Measurements from ENCODE around the gene LDB2. TPM values are rescaled to one million over a fixed set of nuclear protein-coding genes. Genes with fewer than 3 reads are reported as not detected.

Gene LDB2
- total RNA-seq, 1 donor from 2014 or later: 137 TPM

DNA sequence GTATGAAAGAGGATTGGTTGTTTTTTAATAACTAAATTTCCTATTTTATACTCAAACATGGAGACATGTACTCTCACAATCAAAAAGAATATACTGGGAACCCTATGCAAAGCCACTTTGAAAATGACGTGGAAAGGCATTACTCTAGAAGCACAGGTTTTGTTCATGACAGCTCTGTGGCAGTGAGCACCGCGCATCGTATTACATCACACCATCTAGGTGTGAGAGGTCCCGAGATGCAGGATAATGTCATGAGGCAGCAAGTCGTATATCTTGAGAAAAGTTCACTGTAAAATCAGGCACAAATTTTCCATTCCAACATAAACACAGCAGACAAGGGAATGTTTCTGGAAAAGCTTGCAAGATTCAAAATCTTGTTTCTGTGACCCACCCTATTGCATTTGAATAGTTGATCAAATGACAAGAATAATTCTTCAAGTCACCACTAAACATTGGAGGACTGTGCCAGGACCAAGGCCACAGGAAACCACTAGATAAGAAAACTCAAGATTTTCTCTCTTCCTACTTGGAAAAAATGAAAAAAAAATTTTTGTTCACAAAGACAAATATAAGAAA lies 127.6 kb downstream of the LDB2 start:
- intact Hi-C loops (cut with DNase I): no loop called here
- TF ChIP-seq, protein P1, sequence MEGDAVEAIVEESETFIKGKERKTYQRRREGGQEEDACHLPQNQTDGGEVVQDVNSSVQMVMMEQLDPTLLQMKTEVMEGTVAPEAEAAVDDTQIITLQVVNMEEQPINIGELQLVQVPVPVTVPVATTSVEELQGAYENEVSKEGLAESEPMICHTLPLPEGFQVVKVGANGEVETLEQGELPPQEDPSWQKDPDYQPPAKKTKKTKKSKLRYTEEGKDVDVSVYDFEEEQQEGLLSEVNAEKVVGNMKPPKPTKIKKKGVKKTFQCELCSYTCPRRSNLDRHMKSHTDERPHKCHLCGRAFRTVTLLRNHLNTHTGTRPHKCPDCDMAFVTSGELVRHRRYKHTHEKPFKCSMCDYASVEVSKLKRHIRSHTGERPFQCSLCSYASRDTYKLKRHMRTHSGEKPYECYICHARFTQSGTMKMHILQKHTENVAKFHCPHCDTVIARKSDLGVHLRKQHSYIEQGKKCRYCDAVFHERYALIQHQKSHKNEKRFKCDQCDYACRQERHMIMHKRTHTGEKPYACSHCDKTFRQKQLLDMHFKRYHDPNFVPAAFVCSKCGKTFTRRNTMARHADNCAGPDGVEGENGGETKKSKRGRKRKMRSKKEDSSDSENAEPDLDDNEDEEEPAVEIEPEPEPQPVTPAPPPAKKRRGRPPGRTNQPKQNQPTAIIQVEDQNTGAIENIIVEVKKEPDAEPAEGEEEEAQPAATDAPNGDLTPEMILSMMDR (IDR thresholded peaks at IDR 0.05): no peak
- no peak for DNase-seq (ENCODE audit: low spot score in 2 of 2)
- Histone ChIP-seq H3K36me3 (no peaks in the 10 kb centered on the region), H3K27me3 (no peaks in the 10 kb centered on the region), H3K27ac (no peak overlapping the region), H3K9me3 (no peaks in the 10 kb centered on the region), H3K4me3 (no peak overlapping the region), H3K4me1 (no peaks in the 10 kb centered on the region)

DNA sequence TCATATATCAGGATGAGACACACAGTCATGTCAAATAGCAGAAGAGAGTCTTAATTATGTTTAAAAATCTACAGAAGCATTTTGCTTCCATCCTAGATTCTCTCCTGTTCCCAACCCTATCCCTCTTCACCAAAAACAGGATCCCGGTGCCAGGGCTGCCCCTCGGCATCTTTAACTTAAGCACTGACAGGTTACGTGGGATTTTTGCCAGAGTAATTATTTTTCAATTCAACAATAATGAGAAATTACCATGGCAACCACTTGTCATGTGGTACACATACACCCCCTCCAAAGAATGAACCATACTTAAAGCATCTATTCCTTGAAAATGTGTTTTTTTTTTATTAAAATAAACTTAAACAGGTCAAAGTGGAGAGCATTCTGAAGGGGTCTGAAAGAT lies 130.6 kb downstream of the LDB2 start:
- intact Hi-C loops (cut with DNase I): no loop called here
- no peak overlapping the region for H3K27ac ChIP-seq
- H3K9me3 ChIP-seq: no peaks in the 10 kb centered on the region
- no peaks in the 10 kb centered on the region for H3K4me1 ChIP-seq
- H3K4me3 ChIP-seq: no peak overlapping the region
- TF ChIP-seq, protein P1 (IDR thresholded peaks at IDR 0.05): no peak
- no peaks in the 10 kb centered on the region for H3K36me3 ChIP-seq
- no peaks in the 10 kb centered on the region for H3K27me3 ChIP-seq
- DNase-seq (ENCODE audit: low spot score in 2 of 2): no peak

DNA sequence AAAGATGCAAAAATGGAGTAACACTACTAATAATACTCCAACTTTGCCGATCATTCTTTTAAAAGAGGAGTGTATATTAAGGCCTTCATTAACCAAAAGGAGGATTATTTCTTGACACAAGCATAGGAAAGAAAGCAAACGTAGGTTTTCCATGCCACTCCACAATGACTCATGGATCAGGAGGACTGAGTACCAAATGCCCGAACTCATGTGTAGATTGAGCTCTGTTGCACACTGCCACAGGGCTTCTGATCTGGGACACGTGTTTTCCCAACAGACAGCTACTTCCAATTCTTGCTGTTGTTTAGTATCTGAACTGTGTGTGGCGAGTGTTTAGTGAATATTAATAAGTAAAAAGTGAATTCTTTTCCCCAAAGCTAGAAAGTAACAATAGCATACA lies 131.2 kb downstream of the LDB2 start:
- TF ChIP-seq, protein P1 (IDR thresholded peaks at IDR 0.05): no peak
- intact Hi-C loops (cut with DNase I): no loop called here

DNA sequence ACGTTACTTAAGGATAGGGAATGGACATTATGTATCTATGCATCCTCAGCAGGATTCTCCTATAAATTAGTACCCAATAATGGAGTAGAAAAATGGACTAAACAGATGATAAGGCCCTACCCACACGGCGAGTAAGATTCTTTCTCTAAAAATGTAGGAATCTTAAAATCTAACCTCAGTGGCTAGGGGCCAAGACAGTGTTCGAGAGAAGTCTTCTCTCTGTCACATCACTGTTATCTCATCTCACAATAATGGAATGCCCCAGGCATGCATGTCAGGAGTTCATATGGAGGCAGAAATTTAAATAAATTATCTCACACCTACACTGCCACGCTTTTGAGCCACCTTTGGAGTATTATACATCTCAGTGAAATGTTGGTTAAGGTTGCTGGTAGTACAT lies 132.9 kb downstream of the LDB2 start:
- Histone ChIP-seq H3K9me3 (no peaks in the 10 kb centered on the region), H3K4me3 (no peak overlapping the region), H3K4me1 (no peaks in the 10 kb centered on the region), H3K36me3 (no peaks in the 10 kb centered on the region), H3K27me3 (no peaks in the 10 kb centered on the region), H3K27ac (no peak overlapping the region)
- TF ChIP-seq, protein P1 (IDR thresholded peaks at IDR 0.05): no peak
- intact Hi-C loops (cut with DNase I): no loop called here
- DNase-seq (ENCODE audit: low spot score in 2 of 2): no peak

More for the DNA sequence above, 131.2 kb downstream of the LDB2 start:
- H3K27ac ChIP-seq: no peak overlapping the region
- no peaks in the 10 kb centered on the region for H3K9me3 ChIP-seq
- no peaks in the 10 kb centered on the region for H3K36me3 ChIP-seq
- DNase-seq (ENCODE audit: low spot score in 2 of 2): no peak
- H3K4me3 ChIP-seq: no peak overlapping the region
- no peaks in the 10 kb centered on the region for H3K27me3 ChIP-seq
- no peaks in the 10 kb centered on the region for H3K4me1 ChIP-seq

DNA sequence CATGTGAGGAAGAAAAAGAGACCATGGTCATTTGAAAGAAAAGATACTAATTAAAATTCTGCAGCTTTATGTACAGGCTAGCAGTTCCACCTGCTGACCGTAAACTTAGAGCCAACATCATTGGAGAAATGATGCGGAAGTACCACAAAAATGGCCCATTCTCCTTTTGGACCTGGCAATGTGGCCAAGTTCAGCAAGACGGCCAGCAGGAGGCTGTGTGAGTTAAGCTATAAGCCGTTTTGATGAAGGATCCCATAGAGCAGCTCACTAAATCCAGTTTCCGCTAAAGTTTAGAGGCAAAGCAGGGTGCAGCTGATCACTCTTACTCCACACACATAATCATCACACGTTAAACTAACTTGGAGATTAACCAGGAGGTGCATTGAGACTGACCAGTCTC lies 133.8 kb downstream of the LDB2 start:
- no peak for DNase-seq (ENCODE audit: low spot score in 2 of 2)

More for the DNA sequence above, 133.8 kb downstream of the LDB2 start:
- no peak overlapping the region for H3K4me3 ChIP-seq
- H3K27ac ChIP-seq: no peak overlapping the region
- H3K27me3 ChIP-seq: no peaks in the 10 kb centered on the region
- intact Hi-C loops (cut with DNase I): no loop called here
- H3K4me1 ChIP-seq: no peaks in the 10 kb centered on the region
- H3K36me3 ChIP-seq: no peaks in the 10 kb centered on the region
- no peaks in the 10 kb centered on the region for H3K9me3 ChIP-seq
- TF ChIP-seq, protein P1 (IDR thresholded peaks at IDR 0.05): no peak
